Measurements from ENCODE around the gene ALDH4A1. TPM values are rescaled to one million over a fixed set of nuclear protein-coding genes. Genes with fewer than 3 reads are reported as not detected.
"Not testable (repeated sequence)": the region's sequence is repeated elsewhere in the genome, so short reads cannot be mapped to it uniquely, and the experiment has no call there.

The ALDH4A1 gene
- total and polyA plus RNA-seq, 3 experiments from 2014 or later = 1.4 to 9.5 (median 9.3) TPM

DNA sequence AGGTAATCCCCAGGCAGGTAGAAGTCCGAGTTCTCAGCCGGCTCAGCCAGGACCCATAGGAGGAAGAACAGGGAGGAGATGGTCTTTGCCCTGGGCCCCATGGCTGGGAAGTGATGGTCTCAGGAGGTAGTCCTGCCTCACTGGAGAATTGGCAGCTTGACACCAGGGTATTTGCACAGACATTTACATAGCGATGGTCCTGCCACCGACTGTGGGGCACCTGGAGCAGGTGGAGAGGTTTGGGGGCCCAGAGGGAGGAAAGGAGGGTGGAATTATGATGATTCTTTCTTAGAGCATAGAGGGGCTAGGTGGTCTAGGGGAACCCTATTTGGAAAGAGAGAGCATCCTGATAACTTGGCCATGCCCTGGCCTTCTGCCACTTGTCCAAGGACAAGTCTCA lies 42.8 kb downstream of the ALDH4A1 start, which contains the start of gene TAS1R2:
Gene TAS1R2 (minus strand): TSS at position 101 of the 400 bp plus-strand sequence. CDS start 0 bp downstream, at position 101.
- Mint-ChIP-seq H3K4me3 (no peak within 1 kb of the TSS), H3K27me3 (peaks cover 10 to 20% of the 10 kb centered on the region in 2 donors), H3K4me1 (no peaks in the 10 kb centered on the region), H3K36me3 (no peaks in the 10 kb centered on the region), H3K9me3 (no peaks in the 10 kb centered on the region), H3K27ac (no peak within 1 kb of the TSS)
- peaks cover 7% of the 10 kb centered on the region for H3K27me3 ChIP-seq (ENCODE audit: insufficient read depth, low read length, poor library complexity, severe bottlenecking)
- no peaks in the 10 kb centered on the region for H3K36me3 ChIP-seq (ENCODE audit: insufficient read depth, low read length)
- H3K9me3 ChIP-seq (ENCODE audit: low read length) = no peaks in the 10 kb centered on the region
- DNase-seq = no peak
- H3K27ac ChIP-seq (ENCODE audit: low read depth, low read length) = no peak within 1 kb of the TSS
- POLR2A ChIA-PET = no interaction called here
- no peaks in the 10 kb centered on the region for H3K4me1 ChIP-seq (ENCODE audit: insufficient read depth, low read length)
- no peak within 1 kb of the TSS for H3K4me3 ChIP-seq (ENCODE audit: low read length)
- CTCF ChIA-PET = no interaction called here

DNA sequence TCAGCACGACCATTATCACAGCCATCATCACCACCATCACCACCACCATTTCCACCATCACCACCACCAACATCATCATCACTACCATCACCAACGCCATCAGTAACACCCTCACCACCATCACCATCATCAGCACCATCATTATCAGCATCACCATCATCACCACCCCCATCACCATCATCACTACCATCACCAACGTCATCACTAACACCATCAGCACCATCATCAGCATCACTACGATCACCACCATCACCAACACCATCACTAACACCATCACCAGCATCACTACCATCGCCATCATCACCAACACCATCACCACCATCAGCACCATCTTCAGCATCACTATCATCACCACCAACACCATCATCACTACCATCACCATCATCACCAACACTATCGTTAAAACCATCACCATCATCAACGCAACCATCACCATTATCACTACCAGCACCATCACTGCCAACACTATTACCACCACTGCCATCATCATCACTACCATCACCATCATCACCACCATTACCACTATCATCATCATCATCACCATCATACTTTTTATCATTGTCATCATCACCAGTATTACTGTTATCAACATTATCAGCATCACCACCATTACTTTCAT lies 44.2 kb downstream of the ALDH4A1 start:
- ChIA-PET CTCF (no interaction called here), POLR2A (no interaction called here)
- H3K36me3 ChIP-seq (ENCODE audit: insufficient read depth, low read length) = no peaks in the 10 kb centered on the region
- H3K4me1 ChIP-seq (ENCODE audit: insufficient read depth, low read length) = no peaks in the 10 kb centered on the region
- no peak for DNase-seq
- Mint-ChIP-seq H3K4me3 (no peak overlapping the region), H3K27ac (no peak overlapping the region), H3K36me3 (no peaks in the 10 kb centered on the region), H3K27me3 (peaks cover 10 to 20% of the 10 kb centered on the region in 2 donors), H3K4me1 (no peaks in the 10 kb centered on the region), H3K9me3 (no peaks in the 10 kb centered on the region)
- H3K9me3 ChIP-seq (ENCODE audit: low read length) = no peaks in the 10 kb centered on the region
- no peak overlapping the region for H3K4me3 ChIP-seq (ENCODE audit: low read length)
- no peak overlapping the region for H3K27ac ChIP-seq (ENCODE audit: low read depth, low read length)
- peaks cover 7% of the 10 kb centered on the region for H3K27me3 ChIP-seq (ENCODE audit: insufficient read depth, low read length, poor library complexity, severe bottlenecking)

- Mint-ChIP-seq H3K4me1 (no peaks in the 10 kb centered on the region), H3K4me3 (no peak overlapping the region), H3K9me3 (no peaks in the 10 kb centered on the region), H3K36me3 (no peaks in the 10 kb centered on the region), H3K27me3 (peaks cover 10 to 20% of the 10 kb centered on the region in 2 donors), H3K27ac (no peak overlapping the region)
- Histone ChIP-seq H3K27me3 (ENCODE audit: insufficient read depth, low read length, poor library complexity, severe bottlenecking) (peaks cover 7% of the 10 kb centered on the region), H3K27ac (ENCODE audit: low read depth, low read length) (no peak overlapping the region), H3K9me3 (ENCODE audit: low read length) (no peaks in the 10 kb centered on the region), H3K4me3 (ENCODE audit: low read length) (no peak overlapping the region), H3K36me3 (ENCODE audit: insufficient read depth, low read length) (no peaks in the 10 kb centered on the region), H3K4me1 (ENCODE audit: insufficient read depth, low read length) (no peaks in the 10 kb centered on the region)
- ChIA-PET CTCF (no interaction called here), POLR2A (no interaction called here)
- no peak for DNase-seq
These were observed 45.9 kb downstream of the ALDH4A1 start for GRCh38 chr1:18856435-18856834.

DNA sequence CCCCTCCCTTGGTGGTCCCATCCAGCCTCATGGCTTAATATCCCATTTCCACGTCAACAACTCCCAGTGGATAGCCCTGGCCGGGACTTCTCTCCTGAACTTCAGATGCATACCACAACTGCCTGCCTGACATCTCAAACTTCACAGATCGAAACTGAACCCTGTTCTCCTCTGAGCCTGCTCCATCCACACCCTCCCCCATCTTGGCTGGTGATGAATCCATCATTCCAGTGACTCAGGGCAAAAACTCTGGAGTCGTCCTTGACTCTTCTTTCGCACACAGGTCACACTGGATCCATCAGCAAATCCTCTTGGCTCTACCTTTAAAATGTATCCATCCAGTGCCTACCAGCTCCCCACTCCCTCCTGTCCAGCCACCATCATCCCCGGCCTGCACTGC lies 46.8 kb downstream of the ALDH4A1 start:
- Mint-ChIP-seq H3K36me3 (no peaks in the 10 kb centered on the region), H3K27me3 (peaks cover 7 to 20% of the 10 kb centered on the region in 2 donors), H3K27ac (no peak overlapping the region), H3K9me3 (no peaks in the 10 kb centered on the region), H3K4me3 (no peak overlapping the region), H3K4me1 (no peaks in the 10 kb centered on the region)
- no peak for DNase-seq
- H3K27ac ChIP-seq (ENCODE audit: low read depth, low read length) = no peak overlapping the region
- ChIA-PET CTCF (no interaction called here), POLR2A (no interaction called here)
- H3K27me3 ChIP-seq (ENCODE audit: insufficient read depth, low read length, poor library complexity, severe bottlenecking) = peaks cover 7% of the 10 kb centered on the region
- no peaks in the 10 kb centered on the region for H3K36me3 ChIP-seq (ENCODE audit: insufficient read depth, low read length)
- no peaks in the 10 kb centered on the region for H3K4me1 ChIP-seq (ENCODE audit: insufficient read depth, low read length)
- no peak overlapping the region for H3K4me3 ChIP-seq (ENCODE audit: low read length)
- H3K9me3 ChIP-seq (ENCODE audit: low read length) = no peaks in the 10 kb centered on the region

DNA sequence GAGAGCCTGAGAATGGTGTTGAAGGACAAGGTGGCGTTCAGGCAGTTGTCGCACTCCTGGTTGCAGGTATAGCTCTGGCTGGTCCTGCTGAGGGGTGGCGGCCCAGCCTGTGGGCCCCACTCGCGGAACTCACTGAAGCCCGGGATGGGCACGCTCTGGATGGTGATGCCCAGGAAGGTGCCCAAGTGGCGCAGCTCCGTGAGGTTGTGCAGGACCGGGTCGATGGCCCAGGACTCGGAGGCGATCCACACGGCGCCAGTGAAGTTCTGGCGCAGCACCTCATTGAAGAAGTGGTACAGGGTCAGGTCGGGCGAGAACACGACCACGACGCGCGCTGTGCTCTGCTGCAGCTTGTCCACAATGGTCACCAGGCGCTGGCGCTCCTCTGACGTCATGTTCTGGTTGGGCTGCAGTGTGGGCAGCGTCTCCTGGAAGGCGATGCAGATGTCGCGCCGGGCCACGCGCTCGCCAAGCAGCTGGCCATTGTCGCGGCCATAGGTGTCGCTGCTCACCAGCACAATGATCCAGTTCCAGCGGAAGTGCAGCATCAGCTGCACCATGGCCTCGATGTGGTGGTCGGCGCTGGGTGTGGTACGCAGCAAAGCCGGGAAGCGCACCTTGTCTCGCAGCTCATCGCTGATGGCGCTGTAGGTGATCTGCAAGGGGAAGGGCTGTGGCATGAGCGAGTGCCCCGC lies 47.9 kb downstream of the ALDH4A1 start:
- ChIA-PET CTCF (no interaction called here), POLR2A (no interaction called here)

DNA sequence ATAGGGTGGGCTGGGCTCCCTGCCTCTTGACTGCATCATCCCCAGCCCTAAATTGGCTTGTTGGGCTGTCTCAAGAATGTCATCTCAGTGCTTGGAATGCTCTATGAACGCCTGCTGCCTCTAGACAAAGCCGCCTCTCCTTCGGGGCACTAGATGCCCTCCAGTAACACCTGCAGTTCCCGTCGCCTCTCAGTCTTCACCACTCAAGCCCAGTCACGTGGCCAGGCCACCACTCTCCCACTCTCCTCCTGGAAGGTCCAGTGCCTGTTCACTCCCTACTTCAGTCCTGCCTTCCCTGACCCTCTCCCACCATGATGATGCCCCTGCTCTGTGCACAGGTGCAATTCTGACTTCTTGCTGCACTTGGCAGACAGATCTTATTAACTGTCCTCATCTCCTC lies 49.9 kb downstream of the ALDH4A1 start:
- peaks cover 7% of the 10 kb centered on the region for H3K27me3 ChIP-seq (ENCODE audit: insufficient read depth, low read length, poor library complexity, severe bottlenecking)
- ChIA-PET CTCF (no interaction called here), POLR2A (no interaction called here)
- no peak overlapping the region for H3K27ac Mint-ChIP-seq
- H3K9me3 Mint-ChIP-seq = no peaks in the 10 kb centered on the region
- H3K36me3 Mint-ChIP-seq = no peaks in the 10 kb centered on the region
- no peaks in the 10 kb centered on the region for H3K36me3 ChIP-seq (ENCODE audit: insufficient read depth, low read length)
- no peak overlapping the region for H3K4me3 ChIP-seq (ENCODE audit: low read length)
- no peaks in the 10 kb centered on the region for H3K9me3 ChIP-seq (ENCODE audit: low read length)
- H3K27ac ChIP-seq (ENCODE audit: low read depth, low read length) = no peak overlapping the region
- peaks cover 7 to 18% of the 10 kb centered on the region in 2 donors for H3K27me3 Mint-ChIP-seq
- DNase-seq = no peak
- H3K4me3 Mint-ChIP-seq = no peak overlapping the region
- H3K4me1 ChIP-seq (ENCODE audit: insufficient read depth, low read length) = no peaks in the 10 kb centered on the region
- no peaks in the 10 kb centered on the region for H3K4me1 Mint-ChIP-seq

More for the DNA sequence above, 47.9 kb downstream of the ALDH4A1 start:
- Mint-ChIP-seq H3K4me3 (no peak overlapping the region), H3K4me1 (no peaks in the 10 kb centered on the region), H3K27me3 (peaks cover 7 to 19% of the 10 kb centered on the region in 2 donors), H3K9me3 (no peaks in the 10 kb centered on the region), H3K36me3 (no peaks in the 10 kb centered on the region), H3K27ac (no peak overlapping the region)
- Histone ChIP-seq H3K36me3 (ENCODE audit: insufficient read depth, low read length) (no peaks in the 10 kb centered on the region), H3K27me3 (ENCODE audit: insufficient read depth, low read length, poor library complexity, severe bottlenecking) (peaks cover 7% of the 10 kb centered on the region), H3K4me3 (ENCODE audit: low read length) (no peak overlapping the region), H3K9me3 (ENCODE audit: low read length) (no peaks in the 10 kb centered on the region), H3K27ac (ENCODE audit: low read depth, low read length) (no peak overlapping the region), H3K4me1 (ENCODE audit: insufficient read depth, low read length) (no peaks in the 10 kb centered on the region)
- no peak for DNase-seq

GRCh38 chr1:18849261-18849711 lies 53.1 kb downstream of the ALDH4A1 start:
- H3K9me3 Mint-ChIP-seq = peaks cover 0 to 4% (median 0%) of the 10 kb centered on the region in 5 donors
- Histone ChIP-seq H3K9me3 (ENCODE audit: low read length) (no peaks in the 10 kb centered on the region), H3K4me3 (ENCODE audit: low read length) (no peak overlapping the region), H3K36me3 (ENCODE audit: insufficient read depth, low read length) (no peaks in the 10 kb centered on the region), H3K27ac (ENCODE audit: low read depth, low read length) (no peak overlapping the region), H3K27me3 (ENCODE audit: insufficient read depth, low read length, poor library complexity, severe bottlenecking) (no peaks in the 10 kb centered on the region), H3K4me1 (ENCODE audit: insufficient read depth, low read length) (no peaks in the 10 kb centered on the region)
- no peak overlapping the region for H3K4me3 Mint-ChIP-seq
- no peak overlapping the region for H3K27ac Mint-ChIP-seq
- ChIA-PET POLR2A (no interaction called here), CTCF (no interaction called here)
- no peak for DNase-seq
- H3K36me3 Mint-ChIP-seq = peaks cover 0 to 1% (median 0%) of the 10 kb centered on the region in 3 donors
- H3K4me1 Mint-ChIP-seq = no peaks in the 10 kb centered on the region
- H3K27me3 Mint-ChIP-seq = peaks cover 3 to 8% of the 10 kb centered on the region in 2 donors

DNA sequence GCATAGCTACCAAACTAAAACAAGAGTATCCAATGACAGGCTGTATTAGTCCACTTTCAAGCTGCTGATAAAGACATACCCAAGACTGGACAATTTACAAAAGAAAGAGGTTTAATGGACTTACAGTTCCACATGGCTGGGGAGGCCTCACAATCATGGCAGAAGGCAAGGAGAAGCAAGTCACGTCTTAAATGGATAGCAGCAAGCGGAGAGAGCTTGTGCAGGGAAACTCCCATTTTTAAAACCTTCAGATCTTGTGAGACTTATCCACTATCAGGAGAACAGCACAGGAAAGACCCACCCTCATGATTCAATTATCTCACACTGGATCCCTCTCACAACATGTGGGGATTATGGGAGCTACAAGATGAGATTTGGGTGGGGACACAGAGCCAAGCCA lies 54.6 kb downstream of the ALDH4A1 start:
- H3K4me3 Mint-ChIP-seq; H3K4me1 Mint-ChIP-seq; H3K27me3 ChIP-seq (ENCODE audit: insufficient read depth, low read length, poor library complexity, severe bottlenecking); CTCF ChIA-PET; H3K4me1 ChIP-seq (ENCODE audit: insufficient read depth, low read length); POLR2A ChIA-PET; H3K9me3 Mint-ChIP-seq; DNase-seq; H3K4me3 ChIP-seq (ENCODE audit: low read length); H3K36me3 Mint-ChIP-seq; H3K9me3 ChIP-seq (ENCODE audit: low read length); H3K27ac Mint-ChIP-seq; H3K36me3 ChIP-seq (ENCODE audit: insufficient read depth, low read length); H3K27ac ChIP-seq (ENCODE audit: low read depth, low read length): not testable (repeated sequence)
- H3K27me3 Mint-ChIP-seq = peaks cover 3 to 17% of the 10 kb centered on the region in 2 donors

All from CD8-positive, alpha-beta memory T cell (primary cell).